Endothelial cell (in vitro differentiated cells): ENCODE results near the gene TH. TPM values are rescaled to one million over a fixed set of nuclear protein-coding genes. Genes with fewer than 3 reads are reported as not detected.

ENCODE experiments used
- DNase-seq: peaks from one replicate; pipeline ENCODE4 v3.0.0; 2021; ENCODE audit warnings: low spot score
- H3K27ac Mint-ChIP-seq: one replicate; pipeline ENCODE4 v1.8.0; 2021; ENCODE audit warnings: mixed read lengths, inconsistent platforms; ENCODE audit not compliant: unreplicated experiment
- H3K27me3 Mint-ChIP-seq: one replicate; pipeline ENCODE4 v1.8.0; 2021; ENCODE audit warnings: mild to moderate bottlenecking, moderate library complexity, mixed read lengths, inconsistent platforms; ENCODE audit not compliant: unreplicated experiment
- H3K36me3 Mint-ChIP-seq: one replicate; pipeline ENCODE4 v1.8.0; 2021; ENCODE audit warnings: mild to moderate bottlenecking, low read depth, mixed read lengths, inconsistent platforms; ENCODE audit not compliant: unreplicated experiment
- H3K4me1 Mint-ChIP-seq: one replicate; pipeline ENCODE4 v1.8.0; 2021; ENCODE audit warnings: mild to moderate bottlenecking, mixed read lengths, inconsistent platforms; ENCODE audit not compliant: unreplicated experiment
- H3K4me3 Mint-ChIP-seq: one replicate; pipeline ENCODE4 v1.8.0; 2021; ENCODE audit warnings: mild to moderate bottlenecking, mixed read lengths, inconsistent platforms; ENCODE audit not compliant: unreplicated experiment
- H3K9me3 Mint-ChIP-seq: one replicate; pipeline ENCODE4 v1.8.0; 2021; ENCODE audit warnings: mixed read lengths, inconsistent platforms; ENCODE audit not compliant: unreplicated experiment
- total RNA-seq: library from RNA; stranded (reverse); fragmentation: NEBNext Ultra II Directional; extraction: Animal tissue kit (Norgen Biotek cat#: 25700); gene quantifications from one replicate; pipeline ENCODE4 v1.2.1, GENCODE V29; 2021; ENCODE audit not compliant: unreplicated experiment
- TF ChIP-seq, protein P1 (sequence below): fragments of 200-600 bp; sonication (generic); IDR thresholded peaks from one replicate; pipeline ENCODE4 v1.5.0; 2021; ENCODE audit warnings: antibody characterized with exemption; ENCODE audit not compliant: unreplicated experiment

The TH gene
- total RNA-seq, 1 donor from 2014 or later: not detected

DNA sequence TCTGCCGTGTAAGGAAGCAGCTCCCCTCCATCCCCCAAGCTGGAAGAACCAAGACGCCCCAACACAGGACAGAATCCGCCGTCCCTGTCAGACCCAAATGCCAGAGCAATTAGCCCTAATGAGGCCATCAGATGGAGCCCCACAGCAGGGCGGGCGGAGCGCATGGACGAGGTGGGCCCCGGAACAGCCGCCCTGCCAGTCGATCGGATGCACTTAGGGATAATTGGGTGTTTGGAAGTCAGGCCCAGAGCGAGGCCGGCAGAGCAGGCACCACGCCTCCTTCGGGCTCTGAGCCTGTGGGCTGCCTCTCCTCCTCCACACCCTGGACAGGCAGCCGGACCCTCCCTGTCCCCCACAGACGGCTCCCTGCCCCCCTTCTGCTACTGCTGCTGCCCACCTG, 5.5 kb upstream of the TH start:
- DNase-seq: no peak
- H3K4me3 Mint-ChIP-seq: no peak overlapping the region
- H3K27ac Mint-ChIP-seq: peak overlapping the region; percentile 13
- H3K9me3 Mint-ChIP-seq: no peaks in the 10 kb centered on the region
- TF ChIP-seq, protein P1, sequence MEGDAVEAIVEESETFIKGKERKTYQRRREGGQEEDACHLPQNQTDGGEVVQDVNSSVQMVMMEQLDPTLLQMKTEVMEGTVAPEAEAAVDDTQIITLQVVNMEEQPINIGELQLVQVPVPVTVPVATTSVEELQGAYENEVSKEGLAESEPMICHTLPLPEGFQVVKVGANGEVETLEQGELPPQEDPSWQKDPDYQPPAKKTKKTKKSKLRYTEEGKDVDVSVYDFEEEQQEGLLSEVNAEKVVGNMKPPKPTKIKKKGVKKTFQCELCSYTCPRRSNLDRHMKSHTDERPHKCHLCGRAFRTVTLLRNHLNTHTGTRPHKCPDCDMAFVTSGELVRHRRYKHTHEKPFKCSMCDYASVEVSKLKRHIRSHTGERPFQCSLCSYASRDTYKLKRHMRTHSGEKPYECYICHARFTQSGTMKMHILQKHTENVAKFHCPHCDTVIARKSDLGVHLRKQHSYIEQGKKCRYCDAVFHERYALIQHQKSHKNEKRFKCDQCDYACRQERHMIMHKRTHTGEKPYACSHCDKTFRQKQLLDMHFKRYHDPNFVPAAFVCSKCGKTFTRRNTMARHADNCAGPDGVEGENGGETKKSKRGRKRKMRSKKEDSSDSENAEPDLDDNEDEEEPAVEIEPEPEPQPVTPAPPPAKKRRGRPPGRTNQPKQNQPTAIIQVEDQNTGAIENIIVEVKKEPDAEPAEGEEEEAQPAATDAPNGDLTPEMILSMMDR: no peak
- H3K4me1 Mint-ChIP-seq: no peaks in the 10 kb centered on the region
- no peaks in the 10 kb centered on the region for H3K36me3 Mint-ChIP-seq
- H3K27me3 Mint-ChIP-seq: peaks cover 5% of the 10 kb centered on the region

DNA sequence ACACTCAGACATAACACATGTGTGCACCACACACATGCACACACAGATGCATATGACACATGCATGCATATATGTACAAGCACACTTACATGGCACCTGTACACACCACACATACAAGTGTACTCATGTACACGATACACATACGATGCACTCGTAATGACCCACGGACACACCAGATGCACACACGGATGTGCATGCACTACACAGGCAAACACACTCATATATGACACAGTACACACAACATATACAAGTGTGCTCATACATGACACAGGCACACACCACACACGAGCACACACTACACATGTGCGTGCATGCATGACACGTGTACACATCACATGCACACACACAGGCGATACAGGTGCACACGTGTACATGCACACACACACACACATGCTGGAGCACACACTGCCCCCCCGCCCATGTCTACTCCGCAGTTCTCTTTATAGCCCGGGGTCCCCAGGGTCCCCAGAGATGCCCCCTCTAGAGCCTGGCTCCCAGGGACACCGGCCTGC, 4.8 kb upstream of the TH start:
- H3K9me3 Mint-ChIP-seq: no peaks in the 10 kb centered on the region
- peaks cover 5% of the 10 kb centered on the region for H3K27me3 Mint-ChIP-seq
- no peaks in the 10 kb centered on the region for H3K4me1 Mint-ChIP-seq
- H3K4me3 Mint-ChIP-seq: no peak overlapping the region
- no peaks in the 10 kb centered on the region for H3K36me3 Mint-ChIP-seq
- DNase-seq: no peak
- TF ChIP-seq, protein P1: no peak
- H3K27ac Mint-ChIP-seq: no peak overlapping the region

DNA sequence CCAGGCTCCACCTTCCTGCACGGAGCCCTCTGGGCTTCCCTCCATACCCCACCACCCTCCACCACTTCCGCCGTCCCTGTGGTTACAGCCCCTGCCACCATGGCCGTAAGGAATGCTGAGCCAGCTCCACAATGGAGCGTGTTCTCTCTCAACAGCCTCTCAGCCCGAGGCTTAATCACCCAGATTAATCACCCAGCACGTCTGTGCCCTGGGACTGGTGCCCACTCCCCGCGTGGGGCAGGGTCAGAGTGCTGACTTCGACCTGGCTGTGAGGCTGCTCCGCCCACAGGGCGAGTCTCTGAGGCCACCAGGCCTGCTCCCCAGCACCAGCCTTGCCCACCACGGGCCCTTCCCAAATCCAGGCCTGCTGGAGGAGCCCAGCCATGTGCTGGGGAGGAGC, 4.0 kb upstream of the TH start:
- TF ChIP-seq, protein P1: no peak
- Mint-ChIP-seq H3K9me3 (no peaks in the 10 kb centered on the region), H3K4me1 (no peaks in the 10 kb centered on the region), H3K4me3 (no peak overlapping the region), H3K27me3 (peaks cover 8% of the 10 kb centered on the region), H3K27ac (no peak overlapping the region), H3K36me3 (no peaks in the 10 kb centered on the region)
- no peak for DNase-seq

DNA sequence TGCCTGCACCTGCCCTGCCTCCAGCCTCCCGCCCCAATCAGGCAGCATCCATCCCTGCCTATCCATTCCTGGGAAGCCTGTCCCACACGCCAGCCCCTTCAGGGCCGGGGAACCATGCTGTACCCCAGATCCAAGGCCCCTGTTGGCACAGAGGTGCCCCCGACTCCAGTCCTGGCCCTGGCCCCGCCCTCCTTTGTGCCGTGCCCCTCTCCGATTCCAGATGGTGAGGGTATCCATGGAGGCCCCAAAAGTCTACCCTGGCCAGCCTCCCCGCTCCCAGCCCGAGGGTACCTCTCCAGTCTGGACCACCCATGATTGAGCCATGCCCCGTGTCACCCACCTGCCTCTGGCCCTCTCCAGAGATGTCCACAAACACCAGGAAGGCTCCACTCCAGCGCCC, 2.7 kb upstream of the TH start:
- no peak overlapping the region for H3K27ac Mint-ChIP-seq
- TF ChIP-seq, protein P1: no peak
- DNase-seq: no peak
- no peaks in the 10 kb centered on the region for H3K36me3 Mint-ChIP-seq
- H3K4me3 Mint-ChIP-seq: no peak overlapping the region
- peaks cover 8% of the 10 kb centered on the region for H3K27me3 Mint-ChIP-seq
- H3K4me1 Mint-ChIP-seq: no peaks in the 10 kb centered on the region
- H3K9me3 Mint-ChIP-seq: no peaks in the 10 kb centered on the region

DNA sequence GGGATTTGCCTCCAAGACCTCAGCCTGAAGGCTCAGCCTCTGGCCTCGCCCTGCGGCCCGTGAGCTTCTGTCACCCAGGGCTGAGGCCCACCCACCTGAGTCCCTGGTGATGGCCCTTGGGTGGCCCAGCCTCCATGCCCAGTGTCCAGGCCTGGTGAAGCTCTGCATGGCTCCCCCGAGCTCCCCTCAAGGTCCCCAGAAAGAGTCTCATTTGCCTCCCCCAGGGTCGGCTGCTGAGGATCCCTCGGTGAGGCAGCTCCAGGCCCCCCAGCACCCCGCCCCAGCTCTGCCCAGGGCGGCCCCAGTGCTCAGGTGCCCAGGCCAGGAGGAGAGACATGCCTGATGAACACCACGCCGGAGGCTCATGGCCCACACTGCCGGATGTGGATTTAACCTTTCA, 2.1 kb upstream of the TH start:
- Mint-ChIP-seq H3K9me3 (no peaks in the 10 kb centered on the region), H3K27ac (no peak overlapping the region), H3K4me3 (no peak overlapping the region), H3K27me3 (peaks cover 8% of the 10 kb centered on the region), H3K4me1 (no peaks in the 10 kb centered on the region), H3K36me3 (no peaks in the 10 kb centered on the region)
- no peak for DNase-seq
- TF ChIP-seq, protein P1: no peak
